Measurements from ENCODE around the gene CARS1. TPM values are rescaled to one million over a fixed set of nuclear protein-coding genes. Genes with fewer than 3 reads are reported as not detected.

Gene CARS1
- total RNA-seq, 1 donor from 2014 or later, result 151 TPM

DNA sequence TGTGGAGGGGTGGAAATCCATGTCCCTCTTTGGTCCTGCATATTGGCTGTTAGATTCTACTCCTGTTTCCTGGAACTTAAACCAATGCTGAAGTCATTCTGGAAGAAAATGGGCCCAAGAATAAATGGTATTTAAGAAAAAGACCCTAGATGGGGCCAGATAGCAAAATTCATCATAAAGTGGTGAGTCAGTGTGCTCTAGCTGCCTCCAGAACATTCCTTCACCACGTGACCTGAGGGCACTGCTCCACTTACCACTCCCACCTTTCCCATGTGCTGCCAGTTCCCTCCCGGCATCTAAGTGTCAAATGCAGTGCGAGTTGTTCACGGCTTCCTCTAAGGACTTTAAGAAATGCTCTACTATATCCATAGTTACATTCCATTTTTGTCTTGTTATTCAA lies 34.2 kb downstream of the CARS1 start:
- Mint-ChIP-seq H3K27ac (ENCODE audit: unreplicated experiment) (no peak overlapping the region), H3K4me3 (ENCODE audit: unreplicated experiment) (peak overlapping the region; percentile 42), H3K36me3 (ENCODE audit: unreplicated experiment) (no peaks in the 10 kb centered on the region), H3K9me3 (ENCODE audit: unreplicated experiment) (peaks cover 13% of the 10 kb centered on the region), H3K4me1 (ENCODE audit: low read depth, unreplicated experiment) (peaks cover 17% of the 10 kb centered on the region), H3K27me3 (ENCODE audit: unreplicated experiment) (peaks cover 8% of the 10 kb centered on the region)
- no peak for DNase-seq
- TF ChIP-seq, protein P1, sequence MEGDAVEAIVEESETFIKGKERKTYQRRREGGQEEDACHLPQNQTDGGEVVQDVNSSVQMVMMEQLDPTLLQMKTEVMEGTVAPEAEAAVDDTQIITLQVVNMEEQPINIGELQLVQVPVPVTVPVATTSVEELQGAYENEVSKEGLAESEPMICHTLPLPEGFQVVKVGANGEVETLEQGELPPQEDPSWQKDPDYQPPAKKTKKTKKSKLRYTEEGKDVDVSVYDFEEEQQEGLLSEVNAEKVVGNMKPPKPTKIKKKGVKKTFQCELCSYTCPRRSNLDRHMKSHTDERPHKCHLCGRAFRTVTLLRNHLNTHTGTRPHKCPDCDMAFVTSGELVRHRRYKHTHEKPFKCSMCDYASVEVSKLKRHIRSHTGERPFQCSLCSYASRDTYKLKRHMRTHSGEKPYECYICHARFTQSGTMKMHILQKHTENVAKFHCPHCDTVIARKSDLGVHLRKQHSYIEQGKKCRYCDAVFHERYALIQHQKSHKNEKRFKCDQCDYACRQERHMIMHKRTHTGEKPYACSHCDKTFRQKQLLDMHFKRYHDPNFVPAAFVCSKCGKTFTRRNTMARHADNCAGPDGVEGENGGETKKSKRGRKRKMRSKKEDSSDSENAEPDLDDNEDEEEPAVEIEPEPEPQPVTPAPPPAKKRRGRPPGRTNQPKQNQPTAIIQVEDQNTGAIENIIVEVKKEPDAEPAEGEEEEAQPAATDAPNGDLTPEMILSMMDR (IDR thresholded peaks at IDR 0.05; ENCODE audit: partially characterized antibody, unreplicated experiment), result no peak

DNA sequence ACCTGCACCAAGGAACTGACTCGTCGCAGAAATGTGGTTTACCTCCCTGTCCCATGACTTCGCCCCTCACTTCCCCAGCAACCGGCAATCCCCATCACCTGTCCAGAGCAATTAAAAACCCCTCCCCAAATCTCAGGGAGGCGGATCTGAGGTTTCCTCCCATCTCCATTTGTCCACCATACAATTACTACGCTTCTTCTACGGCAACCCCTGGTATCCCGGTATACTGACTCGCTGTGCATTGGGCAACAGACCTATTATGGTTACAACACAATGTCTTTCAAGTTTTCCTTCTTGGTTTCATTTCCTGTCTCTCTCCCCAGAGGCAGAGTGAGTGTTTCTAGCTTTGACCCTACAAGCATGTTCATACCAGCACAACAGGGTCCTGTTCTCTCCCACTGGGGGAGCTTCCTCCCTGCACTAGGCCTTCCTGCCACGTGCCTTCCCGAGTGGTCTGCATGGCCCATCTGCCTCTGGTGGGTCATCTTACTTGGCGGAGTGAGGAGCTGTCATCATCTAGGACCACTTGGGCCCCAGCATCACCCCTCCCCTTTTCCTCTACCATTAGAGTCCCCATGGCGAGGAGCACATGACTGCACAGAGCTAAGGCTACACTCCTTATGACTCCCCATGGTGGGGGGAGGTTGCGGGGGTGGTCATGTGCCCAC lies 34.8 kb downstream of the CARS1 start:
- Mint-ChIP-seq H3K27me3 (ENCODE audit: unreplicated experiment) (peaks cover 11% of the 10 kb centered on the region), H3K27ac (ENCODE audit: unreplicated experiment) (peak overlapping the region; percentile 36), H3K9me3 (ENCODE audit: unreplicated experiment) (peaks cover 13% of the 10 kb centered on the region), H3K4me1 (ENCODE audit: low read depth, unreplicated experiment) (peaks cover 17% of the 10 kb centered on the region), H3K4me3 (ENCODE audit: unreplicated experiment) (peak overlapping the region; percentile 21), H3K36me3 (ENCODE audit: unreplicated experiment) (no peaks in the 10 kb centered on the region)
- TF ChIP-seq, protein P1 (IDR thresholded peaks at IDR 0.05; ENCODE audit: partially characterized antibody, unreplicated experiment), result no peak
- no peak for DNase-seq

DNA sequence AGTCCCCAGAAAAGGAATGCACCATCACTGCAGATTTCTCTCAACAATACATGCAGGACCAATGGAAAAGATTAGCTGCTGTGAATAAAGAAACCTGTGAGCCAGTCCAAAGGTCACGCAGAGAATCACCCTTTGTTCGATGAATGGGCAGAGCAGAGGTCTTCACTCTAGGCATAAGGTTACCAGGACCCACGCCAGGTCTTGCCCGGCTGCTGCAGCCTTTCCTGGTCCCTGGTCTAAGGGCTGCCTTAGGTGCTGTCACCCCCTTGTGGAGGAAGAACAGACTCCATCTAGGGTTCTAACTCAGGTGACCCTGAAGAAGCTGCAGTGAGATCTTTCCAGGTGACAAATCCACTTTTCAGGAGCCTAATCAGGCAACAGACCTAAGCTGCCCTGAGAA lies 36.1 kb downstream of the CARS1 start:
- H3K4me3 Mint-ChIP-seq (ENCODE audit: unreplicated experiment), result no peak overlapping the region
- H3K27ac Mint-ChIP-seq (ENCODE audit: unreplicated experiment), result no peak overlapping the region
- peaks cover 18% of the 10 kb centered on the region for H3K9me3 Mint-ChIP-seq (ENCODE audit: unreplicated experiment)
- peaks cover 11% of the 10 kb centered on the region for H3K27me3 Mint-ChIP-seq (ENCODE audit: unreplicated experiment)
- TF ChIP-seq, protein P1 (IDR thresholded peaks at IDR 0.05; ENCODE audit: partially characterized antibody, unreplicated experiment), result peak; percentile 56
- peaks cover 17% of the 10 kb centered on the region for H3K4me1 Mint-ChIP-seq (ENCODE audit: low read depth, unreplicated experiment)
- H3K36me3 Mint-ChIP-seq (ENCODE audit: unreplicated experiment), result no peaks in the 10 kb centered on the region
- DNase-seq, result peak; percentile 52

DNA sequence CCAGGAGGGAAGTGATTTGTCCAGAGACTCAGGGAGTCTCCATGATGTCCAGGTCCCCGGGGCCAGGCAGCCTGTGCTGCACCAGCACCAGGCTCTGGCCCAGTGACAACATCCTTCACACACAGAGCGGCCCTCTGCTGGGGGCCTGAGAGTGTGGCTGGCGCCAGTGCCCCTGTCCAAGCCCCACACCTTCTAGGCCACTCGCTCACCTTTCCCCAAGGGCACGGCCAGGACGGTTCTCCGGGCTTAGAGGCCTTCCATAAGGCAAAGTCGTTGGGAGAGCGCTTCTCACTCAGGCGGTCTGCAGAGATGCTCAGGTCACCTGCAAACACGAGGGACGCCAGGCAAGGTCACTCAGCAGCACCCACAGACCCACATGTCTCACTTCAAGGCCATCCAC lies 37.2 kb downstream of the CARS1 start:
- Mint-ChIP-seq H3K27ac (ENCODE audit: unreplicated experiment) (no peak overlapping the region), H3K36me3 (ENCODE audit: unreplicated experiment) (no peaks in the 10 kb centered on the region), H3K9me3 (ENCODE audit: unreplicated experiment) (peaks cover 19% of the 10 kb centered on the region), H3K4me3 (ENCODE audit: unreplicated experiment) (no peak overlapping the region), H3K4me1 (ENCODE audit: low read depth, unreplicated experiment) (peaks cover 25% of the 10 kb centered on the region), H3K27me3 (ENCODE audit: unreplicated experiment) (peaks cover 16% of the 10 kb centered on the region)
- TF ChIP-seq, protein P1 (IDR thresholded peaks at IDR 0.05; ENCODE audit: partially characterized antibody, unreplicated experiment), result no peak
- no peak for DNase-seq

DNA sequence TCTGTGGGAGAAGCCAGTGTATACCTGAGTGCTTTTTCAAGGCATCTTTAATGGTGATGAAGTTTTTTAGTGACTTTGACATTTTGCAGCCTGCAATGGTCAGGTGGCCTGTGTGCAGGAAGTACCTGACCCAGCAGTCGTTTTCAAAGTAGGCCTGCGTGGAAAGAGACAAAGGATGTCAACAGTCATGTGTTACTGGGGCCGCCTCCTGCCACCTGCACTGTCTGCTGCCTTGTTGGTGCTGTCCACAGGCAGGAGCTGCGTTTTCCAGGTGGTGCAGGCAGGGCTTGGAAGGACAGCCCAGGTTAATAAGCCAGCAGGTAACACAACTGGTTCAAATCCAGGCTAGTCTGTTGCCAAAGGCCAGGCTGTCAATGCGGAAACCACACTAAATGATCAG lies 38.6 kb downstream of the CARS1 start:
- Mint-ChIP-seq H3K27ac (ENCODE audit: unreplicated experiment) (no peak overlapping the region), H3K27me3 (ENCODE audit: unreplicated experiment) (peaks cover 17% of the 10 kb centered on the region), H3K4me3 (ENCODE audit: unreplicated experiment) (no peak overlapping the region), H3K9me3 (ENCODE audit: unreplicated experiment) (peaks cover 18% of the 10 kb centered on the region), H3K36me3 (ENCODE audit: unreplicated experiment) (no peaks in the 10 kb centered on the region), H3K4me1 (ENCODE audit: low read depth, unreplicated experiment) (peaks cover 32% of the 10 kb centered on the region)
- no peak for DNase-seq
- TF ChIP-seq, protein P1 (IDR thresholded peaks at IDR 0.05; ENCODE audit: partially characterized antibody, unreplicated experiment), result no peak

Measured in glutamatergic neuron (in vitro differentiated cells).